GM18505 (cell line): ENCODE results near the gene RRAS2.

Source experiments
- ATAC-seq: cut with Tn5 transposase; IDR thresholded peaks from one replicate; pipeline ENCODE4 v1.9.1; 2021; ENCODE audit not compliant: unreplicated experiment
- POLR2A ChIP-seq: IDR thresholded peaks from 4 replicates; pipeline ENCODE4 v1.6.1; 2011; ENCODE audit warnings: borderline replicate concordance; ENCODE audit not compliant: insufficient read depth, insufficient read length; ENCODE audit errors: extremely low read depth

Gene RRAS2

DNA sequence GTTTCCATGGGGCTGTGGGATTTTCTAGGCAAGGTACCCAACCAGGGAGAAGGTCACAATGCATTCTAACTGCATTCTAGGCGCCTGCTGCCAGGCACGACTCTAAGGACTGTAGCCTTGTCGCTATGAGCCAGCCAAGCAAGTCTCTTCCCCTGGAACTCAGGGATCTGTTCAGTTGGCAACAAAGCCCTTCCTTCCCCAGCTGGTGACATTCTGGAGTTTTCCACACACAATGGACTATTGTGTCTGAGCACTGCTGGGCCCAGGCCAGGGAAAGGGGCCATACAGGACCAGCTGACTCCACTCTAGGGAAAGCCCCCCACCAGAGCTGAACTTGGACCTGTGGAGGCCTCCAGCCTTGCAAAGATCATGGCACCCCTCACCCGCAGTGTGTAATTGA lies 116.8 kb downstream of the RRAS2 start:
- no peak for TF ChIP-seq POLR2A
- no peak for ATAC-seq

DNA sequence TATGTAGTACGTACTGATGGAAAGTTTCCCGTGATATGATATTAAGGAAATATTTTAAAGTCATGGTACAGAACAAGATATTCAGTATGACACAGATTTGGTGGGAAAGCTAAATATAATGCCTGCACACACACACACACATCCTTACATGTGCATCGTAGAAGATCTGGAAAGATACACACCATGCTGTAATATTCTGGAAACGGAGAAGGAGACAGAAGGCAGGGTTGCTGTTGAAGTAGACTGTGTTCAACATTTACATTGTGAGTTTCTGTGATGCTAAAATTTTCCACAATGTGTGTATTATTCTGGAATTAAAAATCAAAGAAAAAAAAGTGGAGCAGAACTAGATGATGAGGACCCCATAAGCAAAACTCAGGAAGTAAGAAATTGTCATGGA lies 118.0 kb downstream of the RRAS2 start:
- no peak for ATAC-seq
- no peak for TF ChIP-seq POLR2A

DNA sequence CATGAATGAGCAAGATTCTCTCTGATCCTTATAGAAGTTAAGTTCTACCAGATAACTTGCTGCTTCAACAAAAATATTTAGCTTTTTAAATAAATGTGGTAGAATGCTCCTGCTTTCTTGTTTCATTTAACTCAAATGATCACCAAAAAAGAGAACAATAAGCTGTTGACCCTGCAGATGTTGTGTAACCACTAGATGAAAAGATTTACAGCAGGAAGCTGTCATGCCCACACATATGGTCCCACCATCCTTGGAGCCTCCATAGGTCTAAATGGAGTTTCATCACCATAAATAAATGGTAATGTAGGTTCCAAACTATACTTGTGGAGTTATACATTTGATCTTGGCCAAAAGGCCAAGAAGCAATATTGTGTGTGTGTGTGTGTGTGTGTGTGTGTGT lies 118.8 kb downstream of the RRAS2 start:
- no peak for TF ChIP-seq POLR2A
- ATAC-seq, result no peak

DNA sequence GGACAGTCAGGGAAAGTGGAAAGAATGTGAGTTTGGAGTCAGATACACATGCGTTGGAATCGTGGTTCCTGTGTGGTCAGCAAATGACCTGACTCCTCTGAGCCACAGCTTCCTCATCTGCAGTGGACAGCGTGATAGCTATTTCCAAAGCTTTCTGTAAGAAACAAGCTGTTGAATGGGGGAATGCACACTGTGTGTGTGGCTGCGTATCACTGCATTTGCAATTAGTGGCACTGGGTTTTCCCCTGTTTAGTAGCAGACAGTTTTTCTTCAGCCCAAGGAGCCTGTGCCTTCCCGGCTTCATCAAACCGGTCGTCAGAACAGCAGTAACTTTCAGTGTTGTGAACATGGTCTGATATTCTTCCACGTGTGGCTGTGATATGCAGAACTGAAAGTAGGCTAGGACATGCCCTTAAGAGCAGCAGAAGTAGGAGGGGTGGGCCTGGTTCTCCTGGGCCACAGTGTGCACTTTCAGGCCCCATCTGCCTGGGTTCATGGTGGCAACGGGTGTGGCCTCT lies 121.5 kb downstream of the RRAS2 start:
- no peak for TF ChIP-seq POLR2A
- ATAC-seq, result peak; percentile 97

DNA sequence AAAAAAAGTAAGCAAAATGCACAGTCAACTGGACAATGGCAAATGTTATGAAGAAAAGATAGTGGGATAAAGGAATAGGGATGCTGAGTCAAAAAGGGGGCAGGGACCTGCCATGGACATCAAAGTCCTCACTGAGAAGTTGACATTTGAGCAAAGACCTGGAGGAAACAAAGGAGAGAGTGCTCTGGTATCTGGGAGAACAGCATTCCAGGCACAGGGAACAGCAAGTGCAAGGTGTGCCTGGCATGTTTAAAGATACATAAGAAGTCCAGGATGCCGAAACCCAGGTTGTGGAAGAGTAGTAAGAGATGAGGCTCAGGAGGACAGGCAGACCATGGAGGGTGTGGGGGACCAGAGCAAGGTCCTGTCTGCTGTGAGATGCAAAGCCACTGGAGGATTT lies 123.3 kb downstream of the RRAS2 start:
- TF ChIP-seq POLR2A, result no peak
- no peak for ATAC-seq

DNA sequence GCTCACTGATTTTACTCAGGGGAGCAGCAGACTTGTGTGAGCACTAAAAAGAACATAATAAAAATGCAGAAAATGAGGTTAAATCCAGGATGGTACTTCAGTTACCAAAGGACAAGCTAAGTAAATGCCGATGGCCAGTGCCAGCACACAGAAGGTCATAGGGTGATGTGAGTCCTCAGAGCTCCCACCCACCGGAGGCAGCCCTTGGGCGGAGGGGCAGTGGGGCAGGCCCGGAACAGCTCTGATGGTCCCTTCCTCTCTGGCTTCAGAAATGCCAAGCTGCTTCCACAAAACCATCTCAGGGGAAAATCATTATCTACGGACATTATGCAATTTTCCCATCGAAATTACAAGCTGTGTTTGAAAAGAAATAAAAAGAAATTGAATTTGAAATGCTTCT lies 124.5 kb downstream of the RRAS2 start:
- no peak for TF ChIP-seq POLR2A
- no peak for ATAC-seq

DNA sequence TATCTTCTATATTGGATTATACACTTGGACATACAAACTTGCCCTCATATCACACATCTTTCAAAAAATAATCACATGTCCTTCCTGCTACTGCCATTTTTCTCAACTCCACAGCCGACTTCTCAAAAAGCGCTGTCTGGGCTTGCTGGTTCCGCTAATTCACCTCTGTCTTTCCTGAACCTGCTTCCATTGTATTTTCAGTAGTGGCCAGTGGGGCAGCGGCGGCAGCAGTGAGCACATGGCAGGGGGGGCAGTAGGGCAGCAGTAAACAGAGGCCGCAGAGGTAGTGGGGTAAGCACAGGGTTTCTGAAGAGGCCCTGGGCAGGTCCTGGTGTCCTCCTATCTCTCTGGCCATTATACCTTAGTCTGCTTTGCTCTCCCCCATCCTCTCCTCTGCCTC lies 126.3 kb downstream of the RRAS2 start:
- TF ChIP-seq POLR2A, result no peak
- ATAC-seq, result no peak

DNA sequence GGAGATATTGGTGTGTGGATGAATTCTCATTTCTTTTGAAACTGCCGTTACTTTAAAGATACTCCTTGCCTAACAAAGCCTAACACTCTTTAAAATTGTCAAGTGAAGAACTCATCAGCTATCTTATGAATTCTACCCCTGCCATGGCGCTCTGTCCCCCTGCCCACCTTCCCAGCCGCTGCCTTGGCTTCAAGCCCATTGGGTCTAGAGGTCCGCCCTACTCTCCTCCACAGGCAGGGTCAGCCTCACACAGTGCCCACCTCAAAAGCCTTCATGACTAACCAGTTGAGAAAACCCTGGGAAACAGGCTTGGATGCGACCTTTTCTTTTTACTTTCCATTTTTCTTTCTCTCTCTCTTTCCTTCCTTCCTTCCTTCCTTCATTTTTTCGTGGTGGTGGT lies 128.6 kb downstream of the RRAS2 start:
- no peak for TF ChIP-seq POLR2A
- ATAC-seq, result no peak

DNA sequence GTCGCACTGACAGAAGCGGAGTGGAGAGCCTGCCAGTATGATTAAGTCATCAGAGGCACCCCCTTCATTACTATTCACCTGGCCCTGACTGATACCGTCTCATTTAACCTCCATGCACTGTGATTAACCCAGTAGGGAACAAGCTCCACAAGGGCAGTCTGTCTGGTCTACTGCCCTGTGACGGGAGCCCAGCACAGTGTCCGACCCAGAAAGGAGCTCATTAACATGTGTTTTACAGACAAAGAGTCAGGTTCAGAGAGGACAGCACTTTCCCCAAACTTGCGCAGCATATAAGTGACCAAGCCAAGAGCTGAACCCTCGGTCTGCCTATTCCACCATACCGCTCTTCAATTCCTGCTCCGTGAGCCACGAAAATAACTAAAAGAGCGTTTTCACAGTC lies 129.5 kb downstream of the RRAS2 start:
- TF ChIP-seq POLR2A, result no peak
- ATAC-seq, result no peak

DNA sequence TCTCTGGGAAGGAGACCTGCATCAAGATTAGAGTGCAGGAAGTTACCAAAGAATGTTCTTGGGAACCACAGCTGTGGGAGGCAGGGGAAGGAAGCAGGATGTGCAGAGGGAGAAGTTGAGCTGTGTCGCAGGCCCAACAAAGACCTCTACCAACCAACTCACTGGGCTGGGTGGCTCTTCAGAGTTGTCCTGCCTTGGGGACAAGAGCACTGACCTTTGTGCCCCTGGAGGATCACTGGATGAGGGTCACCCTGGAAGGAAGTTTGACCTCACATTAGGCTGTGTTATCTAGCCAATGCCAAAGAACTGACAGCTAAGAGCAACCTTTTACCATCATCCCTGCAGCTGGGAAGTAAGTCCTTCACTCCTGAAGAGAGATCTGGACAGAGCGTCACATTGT lies 130.6 kb downstream of the RRAS2 start:
- ATAC-seq, result no peak
- TF ChIP-seq POLR2A, result no peak
